Measurements from ENCODE around the gene STEAP1B. TPM values are rescaled to one million over a fixed set of nuclear protein-coding genes. Genes with fewer than 3 reads are reported as not detected.

STEAP1B gene
- total RNA-seq, 1 experiment from 2014 or later = 0.27 TPM

- DNase-seq (ENCODE audit: low read depth, low spot score) (no peak), ATAC-seq (no peak)
- CTCF ChIA-PET = no interaction called here
- Histone ChIP-seq H3K4me2 (ENCODE audit: low read length) (no peak overlapping the region), H3K36me3 (ENCODE audit: control insufficient read depth in 1 of 2, insufficient read depth in 2 of 2, low read length in 2 of 2) (no peaks in the 10 kb centered on the region), H4K20me1 (ENCODE audit: insufficient read depth) (no peaks in the 10 kb centered on the region), H3K4me1 (ENCODE audit: control insufficient read depth in 1 of 2, insufficient read depth in 2 of 2, low read length in 2 of 2) (peaks cover 0 to 14% of the 10 kb centered on the region in 2 experiments; a peak in 2 of 4 replicates), H3K9me2 (ENCODE audit: insufficient read depth) (no peaks in the 10 kb centered on the region), H3K9ac (ENCODE audit: low read length) (no peak overlapping the region), H3K9me3 (ENCODE audit: control insufficient read depth in 1 of 2, insufficient read depth in 1 of 2, low read depth in 1 of 2, low read length in 2 of 2) (no peaks in the 10 kb centered on the region), H3K27ac (ENCODE audit: low read depth, low read length) (no peak overlapping the region), H2AFZ (ENCODE audit: low read depth, low read length, poor library complexity, severe bottlenecking) (no peak overlapping the region), H3K27me3 (ENCODE audit: insufficient read depth, low read length) (peaks cover 2% of the 10 kb centered on the region; the same call in 1 of the 2 replicates), H3K79me2 (ENCODE audit: insufficient read depth, low read length) (no peaks in the 10 kb centered on the region), H3K4me3 (replicated peaks in 1 of 2; ENCODE audit: low read depth in 1 of 2, low read length in 2 of 2) (no peak overlapping the region)
- no TSS peak for BruUV-seq (replicated peaks)
- intact Hi-C loops (cut with micrococcal nuclease) = no loop called here
- TF ChIP-seq POLR2AphosphoS5 (IDR thresholded peaks at IDR 0.05; ENCODE audit: low read depth, low read length) = no peak
- POLR2A ChIA-PET = no interaction called here
- RAD21 ChIA-PET (ENCODE audit: low non-redundant PET in 1 of 2, low total read pairs in 2 of 2, uncharacterized antibody in 2 of 2, unreplicated experiment in 2 of 2) = no interaction called here
Measured at GRCh38 chr7:22447762-22448161, 52.2 kb downstream of the STEAP1B start.

DNA sequence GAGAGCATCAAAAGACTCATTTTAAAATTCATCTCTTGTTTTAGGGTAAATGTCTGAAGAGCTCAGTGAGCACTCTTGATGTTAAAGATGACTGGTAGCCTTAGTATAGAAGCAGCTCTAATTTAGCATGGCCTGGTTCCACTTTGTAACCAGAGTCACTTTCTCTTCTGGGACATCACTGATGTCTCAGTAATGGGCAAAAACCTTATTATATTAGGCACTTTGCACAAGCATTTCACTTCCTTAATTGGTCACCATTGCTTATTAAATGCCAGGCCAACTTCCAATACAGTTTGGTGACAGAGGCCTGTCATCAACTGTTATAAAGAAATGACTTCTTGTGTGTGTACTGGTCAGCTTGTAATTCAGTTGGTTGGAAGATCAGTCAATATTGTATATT lies 53.0 kb downstream of the STEAP1B start:
- no peaks in the 10 kb centered on the region for H3K9me3 ChIP-seq (ENCODE audit: control insufficient read depth in 1 of 2, insufficient read depth in 1 of 2, low read depth in 1 of 2, low read length in 2 of 2)
- no peak overlapping the region for H3K9ac ChIP-seq (ENCODE audit: low read length)
- DNase-seq (ENCODE audit: low read depth, low spot score) (no peak), ATAC-seq (no peak)
- H3K36me3 ChIP-seq (ENCODE audit: control insufficient read depth in 1 of 2, insufficient read depth in 2 of 2, low read length in 2 of 2) = no peaks in the 10 kb centered on the region
- CTCF ChIA-PET = no interaction called here
- intact Hi-C loops (cut with micrococcal nuclease) = no loop called here
- BruUV-seq (replicated peaks) = no TSS peak
- H3K9me2 ChIP-seq (ENCODE audit: insufficient read depth) = no peaks in the 10 kb centered on the region
- no peaks in the 10 kb centered on the region for H3K27me3 ChIP-seq (ENCODE audit: insufficient read depth, low read length)
- no peaks in the 10 kb centered on the region for H3K79me2 ChIP-seq (ENCODE audit: insufficient read depth, low read length)
- H3K4me2 ChIP-seq (ENCODE audit: low read length) = no peak overlapping the region
- no peaks in the 10 kb centered on the region for H4K20me1 ChIP-seq (ENCODE audit: insufficient read depth)
- no peak overlapping the region for H3K4me3 ChIP-seq (replicated peaks in 1 of 2; ENCODE audit: low read depth in 1 of 2, low read length in 2 of 2)
- no peak overlapping the region for H3K27ac ChIP-seq (ENCODE audit: low read depth, low read length)
- no peak overlapping the region for H2AFZ ChIP-seq (ENCODE audit: low read depth, low read length, poor library complexity, severe bottlenecking)
- peaks cover 0 to 8% of the 10 kb centered on the region in 2 experiments; a peak in 2 of 4 replicates for H3K4me1 ChIP-seq (ENCODE audit: control insufficient read depth in 1 of 2, insufficient read depth in 2 of 2, low read length in 2 of 2)
- TF ChIP-seq TCF7L2 (IDR thresholded peaks at IDR 0.05; ENCODE audit: borderline replicate concordance, extremely low read depth, insufficient read depth, insufficient read length) (no peak), ZBTB33 (IDR thresholded peaks at IDR 0.05; ENCODE audit: extremely low read depth, insufficient replicate concordance, low read length) (no peak)
- POLR2A ChIA-PET = no interaction called here
- RAD21 ChIA-PET (ENCODE audit: low non-redundant PET in 1 of 2, low total read pairs in 2 of 2, uncharacterized antibody in 2 of 2, unreplicated experiment in 2 of 2) = no interaction called here

Data from HCT116 (cell line).